SH-SY5Y (cell line): ENCODE results near the gene ABCG2.

ENCODE experiments used
- GATA2 ChIP-seq: IDR thresholded peaks from 2 replicates; pipeline ENCODE4 v1.6.1; 2011; ENCODE audit warnings: mild to moderate bottlenecking, low read depth, low read length
- GATA3 ChIP-seq: IDR thresholded peaks from 2 replicates; pipeline ENCODE4 v1.6.1; 2011; ENCODE audit warnings: low read depth, mild to moderate bottlenecking, low read length, moderate library complexity

- TF ChIP-seq GATA2 (no peak), GATA3 (no peak)
Observed at GRCh38 chr4:88040707-88041106, 117.7 kb downstream of the ABCG2 start.
